HCT116 (cell line): Measurements from ENCODE around the gene MAEA. TPM values are rescaled to one million over a fixed set of nuclear protein-coding genes. Genes with fewer than 3 reads are reported as not detected.

Experiments
- ATAC-seq: fragments of 200-7000 bp; cut with Tn5 transposase; 2 replicates; pipeline ENCODE4 v1.9.1; 2020; ENCODE audit warnings: mild to moderate bottlenecking, moderate library complexity
- BruUV-seq: library from RNA; stranded (reverse); fragments of 400-500 nt; replicated peaks from 2 replicates; lab custom pipeline; 2021; lab: Mats Ljungman, UMichigan
- CTCF ChIA-PET: fragments of 300-600 bp; sonication (Branson Sonifier 250); formaldehyde crosslinking; loops from one replicate; lab custom pipeline; 2021; ENCODE audit warnings: antibody characterized with exemption; lab: Charles Lee
- POLR2A ChIA-PET: fragments of 300-600, 350-600 bp; sonication (Branson Sonifier 250); formaldehyde crosslinking; loops from one replicate; lab custom pipeline; 2021; ENCODE audit warnings: antibody characterized with exemption; lab: Charles Lee
- RAD21 ChIA-PET, 2 experiments: fragments of 300-600 bp; sonication (Branson Sonifier 250); formaldehyde crosslinking; loops; one replicate each; lab custom pipeline; 2023; ENCODE audit warnings: low total read pairs in 2 of 2; ENCODE audit not compliant: uncharacterized antibody in 2 of 2, unreplicated experiment in 2 of 2, low non-redundant PET in 1 of 2; lab: Charles Lee
- DNase-seq: peaks from one replicate; pipeline ENCODE4 v3.0.0-alpha.2; 2010; ENCODE audit warnings: low read depth, low spot score
- H2AFZ ChIP-seq: fragments of 200-600 bp; shearing (Covaris generic), sonication (generic); 2 replicates; pipeline ENCODE4 v1.6.1; 2017; ENCODE audit warnings: low read depth, mixed run types, mixed read lengths, antibody characterized with exemption, low read length; ENCODE audit not compliant: poor library complexity, severe bottlenecking
- H3K27ac ChIP-seq: 2 replicates; pipeline ENCODE4 v1.5.1; 2012; ENCODE audit warnings: low read depth, low read length
- H3K27me3 ChIP-seq: fragments of 200-600 bp; sonication (generic); 2 replicates; pipeline ENCODE4 v1.6.1; 2016; ENCODE audit warnings: mixed run types, low read length, mixed read lengths; ENCODE audit not compliant: insufficient read depth
- H3K36me3 ChIP-seq, 2 experiments: fragments of 200-500 bp in 1 of 2; fragments of 200-600 bp in 1 of 2; sonication (Bioruptor generic) in 1 of 2; sonication (generic) in 1 of 2; 2 replicates each; pipeline versions ENCODE4 v1.5.1 to v1.6.1; 2014 to 2016; ENCODE audit warnings: low read length in 2 of 2, inconsistent platforms in 1 of 2, mixed read lengths in 1 of 2, mixed run types in 1 of 2; ENCODE audit not compliant: insufficient read depth in 2 of 2, control insufficient read depth in 1 of 2
- H3K4me1 ChIP-seq, 2 experiments: fragments of 200-600 bp in 1 of 2; sonication (generic) in 1 of 2; 2 replicates each; pipeline versions ENCODE4 v1.5.1 to v1.6.1; 2012 to 2017; ENCODE audit warnings: low read length in 2 of 2, inconsistent platforms in 1 of 2, mild to moderate bottlenecking in 1 of 2, mixed read lengths in 1 of 2, mixed run types in 1 of 2, moderate library complexity in 1 of 2; ENCODE audit not compliant: insufficient read depth in 2 of 2, control insufficient read depth in 1 of 2
- H3K4me2 ChIP-seq: fragments of 200-600 bp; sonication (generic); 2 replicates; pipeline ENCODE4 v1.6.1; 2017; ENCODE audit warnings: mixed run types, low read length, mixed read lengths
- H3K4me3 ChIP-seq, 2 experiments: fragments of 200-600 bp in 1 of 2; sonication (generic) in 1 of 2; replicated peaks in 1 of 2; 2 replicates each; pipeline ENCODE4 v1.5.1; 2011 to 2016; ENCODE audit warnings: low read length in 2 of 2, control low read depth in 1 of 2, low read depth in 1 of 2, mild to moderate bottlenecking in 1 of 2, mixed read lengths in 1 of 2, mixed run types in 1 of 2
- H3K79me2 ChIP-seq: fragments of 200-600 bp; sonication (generic); 2 replicates; pipeline ENCODE4 v1.6.1; 2017; ENCODE audit warnings: mild to moderate bottlenecking, mixed run types, low read length, moderate library complexity, mixed read lengths; ENCODE audit not compliant: insufficient read depth
- H3K9ac ChIP-seq: fragments of 200-600 bp; sonication (generic); 2 replicates; pipeline ENCODE4 v1.6.1; 2016; ENCODE audit warnings: low read length, mixed read lengths
- H3K9me2 ChIP-seq: fragments of 200-600 bp; sonication (generic), shearing (Covaris generic); 2 replicates; pipeline ENCODE4 v1.6.1; 2017; ENCODE audit warnings: mixed run types, mild to moderate bottlenecking, moderate library complexity; ENCODE audit not compliant: insufficient read depth
- H3K9me3 ChIP-seq, 2 experiments: fragments of 200-500 bp in 1 of 2; fragments of 200-600 bp in 1 of 2; sonication (Bioruptor generic) in 1 of 2; sonication (generic) in 1 of 2; 2 replicates each; pipeline ENCODE4 v1.6.1; 2014 to 2017; ENCODE audit warnings: low read length in 2 of 2, mixed read lengths in 2 of 2, inconsistent platforms in 1 of 2, low read depth in 1 of 2, mild to moderate bottlenecking in 1 of 2, mixed run types in 1 of 2, moderate library complexity in 1 of 2; ENCODE audit not compliant: control insufficient read depth in 1 of 2, insufficient read depth in 1 of 2
- H4K20me1 ChIP-seq: fragments of 200-600 bp; sonication (generic), shearing (Covaris generic); 2 replicates; pipeline ENCODE4 v1.6.1; 2017; ENCODE audit warnings: mixed run types, mild to moderate bottlenecking, moderate library complexity; ENCODE audit not compliant: insufficient read depth
- ATF3 ChIP-seq: IDR thresholded peaks from 2 replicates; pipeline ENCODE4 v1.6.1; 2012
- CEBPB ChIP-seq: IDR thresholded peaks from 2 replicates; pipeline ENCODE4 v1.6.1; 2012; ENCODE audit warnings: low read depth
- CTCF ChIP-seq, 3 experiments: fragments of 200-600 bp in 1 of 3; sonication (generic) in 1 of 3; IDR thresholded peaks in 2 of 3; conservative IDR thresholded peaks in 1 of 3; 2 replicates each; pipeline ENCODE4 v1.5.1; 2012 to 2017; ENCODE audit warnings: low read depth in 2 of 3, low read length in 2 of 3, antibody characterized with exemption in 1 of 3, borderline replicate concordance in 1 of 3, control low read depth in 1 of 3, mild to moderate bottlenecking in 1 of 3, mixed read lengths in 1 of 3, mixed run types in 1 of 3, moderate library complexity in 1 of 3; ENCODE audit not compliant: insufficient read depth in 1 of 3
- JUND ChIP-seq: IDR thresholded peaks from 2 replicates; pipeline ENCODE4 v1.6.1; 2012
- POLR2A ChIP-seq: IDR thresholded peaks from 2 replicates; pipeline ENCODE4 v1.7.0; 2011; ENCODE audit warnings: borderline replicate concordance; ENCODE audit not compliant: insufficient read depth, insufficient read length; ENCODE audit errors: extremely low read depth
- POLR2AphosphoS5 ChIP-seq: IDR thresholded peaks from 2 replicates; pipeline ENCODE4 v1.6.1; 2011; ENCODE audit warnings: mild to moderate bottlenecking, low read depth, low read length, moderate library complexity
- RAD21 ChIP-seq: IDR thresholded peaks from 2 replicates; pipeline ENCODE4 v1.6.1; 2012; ENCODE audit warnings: low read depth, mild to moderate bottlenecking
- SIN3A ChIP-seq: IDR thresholded peaks from 2 replicates; pipeline ENCODE4 v1.6.1; 2012; ENCODE audit warnings: low read depth
- SRF ChIP-seq: IDR thresholded peaks from 2 replicates; pipeline ENCODE4 v1.6.1; 2012; ENCODE audit warnings: low read depth
- YY1 ChIP-seq: IDR thresholded peaks from 2 replicates; pipeline ENCODE4 v1.6.1; 2011; ENCODE audit warnings: low read length, low read depth, moderate library complexity, mild to moderate bottlenecking; ENCODE audit not compliant: insufficient replicate concordance; ENCODE audit errors: extremely low read depth
- ZNF274 ChIP-seq: fragments of 200-500 bp; sonication (Bioruptor generic); IDR thresholded peaks from 2 replicates; pipeline ENCODE4 v1.6.1; 2014; ENCODE audit warnings: mild to moderate bottlenecking, low read depth, low read length, inconsistent platforms
- intact Hi-C: fragments of 100-400 bp; cut with micrococcal nuclease; formaldehyde crosslinking; loops from 2 replicates; pipeline ENCODE4 v1.10.0; 2022
- total RNA-seq: library from RNA; stranded (reverse); gene quantifications from one replicate; pipeline ENCODE4 v1.2.1, GENCODE V29; 2021; ENCODE audit not compliant: unreplicated experiment

Gene MAEA
- total RNA-seq, 1 experiment from 2014 or later, result 88.3 TPM

GRCh38 chr4:1290165-1290977 lies 680 bp downstream of the MAEA start:
- ATAC-seq (peak; percentile 5), DNase-seq (no peak)
- Histone ChIP-seq H3K4me3 (peak overlapping the region; percentile 63 to 100), H3K9me2 (no peaks in the 10 kb centered on the region), H4K20me1 (no peaks in the 10 kb centered on the region), H3K36me3 (peaks cover 0 to 3% of the 10 kb centered on the region in 2 experiments; a peak in 1 of 4 replicates), H3K79me2 (peaks cover 56% of the 10 kb centered on the region), H3K4me1 (peaks cover 14 to 29% of the 10 kb centered on the region in 2 experiments), H2AFZ (no peak overlapping the region), H3K9ac (peak overlapping the region; percentile 97), H3K9me3 (peaks cover 0 to 9% of the 10 kb centered on the region in 2 experiments; a peak in 2 of 4 replicates), H3K27ac (peak overlapping the region; percentile 81), H3K27me3 (no peaks in the 10 kb centered on the region), H3K4me2 (peak overlapping the region; percentile 99)
- CTCF ChIA-PET, result no interaction called here
- RAD21 ChIA-PET, result no interaction called here
- TSS peak; percentile 54 for BruUV-seq
- no peak for TF ChIP-seq CEBPB
- intact Hi-C loops, result no loop called here
- POLR2A ChIA-PET, result interaction anchor here (0.6 to 1.3 kb wide), 2 partner anchors 28 to 32 kb away, joined by 3 read pairs; no protein-coding TSS in a partner anchor

GRCh38 chr4:1291091-1291490 lies 1.4 kb downstream of the MAEA start:
- H3K4me2 ChIP-seq, result peak overlapping the region; percentile 99
- DNase-seq, result no peak
- POLR2A ChIA-PET, result no interaction called here
- no peaks in the 10 kb centered on the region for H4K20me1 ChIP-seq
- no peak overlapping the region for H2AFZ ChIP-seq
- peaks cover 0 to 3% of the 10 kb centered on the region in 2 experiments; a peak in 1 of 4 replicates for H3K36me3 ChIP-seq
- H3K27ac ChIP-seq, result no peak overlapping the region
- H3K4me3 ChIP-seq, result peak overlapping the region; percentile 63 to 100
- no peaks in the 10 kb centered on the region for H3K9me2 ChIP-seq
- intact Hi-C loops, result no loop called here
- H3K9ac ChIP-seq, result peak overlapping the region; percentile 97
- ATAC-seq, result no peak
- peaks cover 61% of the 10 kb centered on the region for H3K79me2 ChIP-seq
- no TSS peak for BruUV-seq
- H3K9me3 ChIP-seq, result peaks cover 0 to 3% of the 10 kb centered on the region in 2 experiments; a peak in 2 of 4 replicates
- peaks cover 14 to 29% of the 10 kb centered on the region in 2 experiments for H3K4me1 ChIP-seq
- CTCF ChIA-PET, result no interaction called here
- no peak for TF ChIP-seq POLR2AphosphoS5
- no peak for TF ChIP-seq ZNF274
- no peak for TF ChIP-seq ATF3
- TF ChIP-seq SIN3A, result no peak
- TF ChIP-seq SRF, result no peak
- TF ChIP-seq RAD21, result no peak
- no peak for TF ChIP-seq YY1
- no peak for TF ChIP-seq POLR2A
- TF ChIP-seq CTCF (IDR thresholded peaks at IDR 0.05 in 2 of 3, conservative IDR thresholded peaks at IDR 0.05 in 1 of 3; ENCODE audit: borderline replicate concordance in 1 of 3, insufficient read depth in 1 of 3, low read depth in 2 of 3, low read length in 2 of 3), result no peak
- TF ChIP-seq JUND, result no peak
- no peaks in the 10 kb centered on the region for H3K27me3 ChIP-seq
- RAD21 ChIA-PET, result no interaction called here
